CD4-positive, alpha-beta T cell treated with Interleukin-12 subunit alpha and Interleukin-12 subunit beta, for 1 hour (primary cell): Measurements from ENCODE around the gene DONSON.
"Not testable (repeated sequence)": the region's sequence is repeated elsewhere in the genome, so short reads cannot be mapped to it uniquely, and the experiment has no call there.

ENCODE experiments used
- DNase-seq: peaks from one replicate; pipeline ENCODE4 v3.0.0-alpha.2; 2020

Gene DONSON

GRCh38 chr21:33588485-33589335, at the start of gene DONSON:
Gene DONSON (minus strand): TSS chr21:33588684. CDS start chr21:33588641, 43 bp downstream.
- DNase-seq: peak; percentile 90

GRCh38 chr21:33634254-33634653, 45.8 kb upstream of the DONSON start:
- no peak for DNase-seq

GRCh38 chr21:33626151-33626550, 37.7 kb upstream of the DONSON start:
- DNase-seq: not testable (repeated sequence)

- DNase-seq: no peak
Measured at GRCh38 chr21:33622253-33622652, 33.8 kb upstream of the DONSON start.

- no peak for DNase-seq
Measured at GRCh38 chr21:33619726-33620125, 31.2 kb upstream of the DONSON start.

GRCh38 chr21:33618407-33618806, 29.9 kb upstream of the DONSON start:
- DNase-seq: no peak

- not testable (repeated sequence) for DNase-seq
Measured at GRCh38 chr21:33617565-33617964, 29.1 kb upstream of the DONSON start.

GRCh38 chr21:33611006-33611744, 22.7 kb upstream of the DONSON start:
- no peak for DNase-seq

GRCh38 chr21:33608559-33608958, 20.1 kb upstream of the DONSON start:
- DNase-seq: no peak

GRCh38 chr21:33598051-33598450, 9.6 kb upstream of the DONSON start:
- DNase-seq: no peak

- peak; percentile 4 for DNase-seq
Measured at GRCh38 chr21:33587792-33588484, 546 bp downstream of the DONSON start.

GRCh38 chr21:33586927-33587326, 1.6 kb downstream of the DONSON start:
- DNase-seq: no peak

GRCh38 chr21:33584455-33584854, 4.0 kb downstream of the DONSON start:
- DNase-seq: no peak

- DNase-seq: no peak
Measured at GRCh38 chr21:33578959-33579542, 9.4 kb downstream of the DONSON start.

GRCh38 chr21:33578214-33578613, 10.3 kb downstream of the DONSON start:
- no peak for DNase-seq

- DNase-seq: not testable (repeated sequence)
Measured at GRCh38 chr21:33576741-33577141, 11.7 kb downstream of the DONSON start.

GRCh38 chr21:33572350-33572749, 16.1 kb downstream of the DONSON start:
- DNase-seq: no peak

GRCh38 chr21:33569991-33570390, 18.5 kb downstream of the DONSON start:
- DNase-seq: no peak

GRCh38 chr21:33568448-33568847, 20.0 kb downstream of the DONSON start:
- DNase-seq: no peak

GRCh38 chr21:33567914-33568313, 20.6 kb downstream of the DONSON start:
- DNase-seq: no peak

- no peak for DNase-seq
Measured at GRCh38 chr21:33566514-33566913, 22.0 kb downstream of the DONSON start.

- no peak for DNase-seq
Measured at GRCh38 chr21:33562389-33562788, 26.1 kb downstream of the DONSON start.

GRCh38 chr21:33561373-33561772, 27.1 kb downstream of the DONSON start:
- DNase-seq: no peak
